ENCODE data around the gene DNER. TPM values are rescaled to one million over a fixed set of nuclear protein-coding genes. Genes with fewer than 3 reads are reported as not detected.

Gene DNER
- polyA plus RNA-seq, 3 donors, result 0.12 to 0.20 (median 0.16) TPM

GRCh38 chr2:229732897-229733296 is 18.5 kb upstream of the DNER start:
- peaks cover 9 to 22% (median 13%) of the 10 kb centered on the region in 7 donors for H3K9me3 Mint-ChIP-seq
- peak overlapping the region in 1 of 7 donors; percentile 21 for H3K27ac Mint-ChIP-seq
- TF ChIP-seq CTCF (IDR thresholded peaks at IDR 0.05), result no peak
- H3K27ac ChIP-seq (ENCODE audit: low read depth in 1 of 2, low read length in 2 of 2), result no peak overlapping the region
- no peak overlapping the region for H3K4me3 Mint-ChIP-seq
- no peaks in the 10 kb centered on the region for H3K36me3 Mint-ChIP-seq
- H3K4me1 Mint-ChIP-seq, result no peaks in the 10 kb centered on the region
- WGBS (ENCODE audit: insufficient coverage), result 93% methylated on average over 5 of the region's 6 CpGs
- intact Hi-C loops (cut with micrococcal nuclease), result no loop called here
- no peak overlapping the region for H3K9ac ChIP-seq (ENCODE audit: insufficient read depth, low read length, poor library complexity, severe bottlenecking)
- no peaks in the 10 kb centered on the region for H3K27me3 ChIP-seq (ENCODE audit: control insufficient read depth in 2 of 2, insufficient read depth in 2 of 2, low read length in 2 of 2)
- peaks cover 3 to 8% (median 4%) of the 10 kb centered on the region in 3 donors for H3K27me3 Mint-ChIP-seq (ENCODE audit: low read depth in 3 of 3)
- no peaks in the 10 kb centered on the region for H3K36me3 ChIP-seq (replicated peaks in 1 of 2; ENCODE audit: control insufficient read depth in 1 of 2, insufficient read depth in 2 of 2, low read length in 2 of 2)
- H3K4me1 ChIP-seq (ENCODE audit: control insufficient read depth in 1 of 2, insufficient read depth in 2 of 2, low read length in 2 of 2), result no peaks in the 10 kb centered on the region
- H3K4me3 ChIP-seq (replicated peaks in 1 of 3; ENCODE audit: low read depth in 2 of 3, low read length in 3 of 3), result no peak overlapping the region
- H3K79me2 ChIP-seq (ENCODE audit: insufficient read depth, low read length), result no peaks in the 10 kb centered on the region
- no peaks in the 10 kb centered on the region for H4K20me1 ChIP-seq (ENCODE audit: insufficient read depth, low read length)
- peaks cover 16 to 18% of the 10 kb centered on the region in 2 donors for H3K9me3 ChIP-seq (replicated peaks in 1 of 2; ENCODE audit: control insufficient read depth in 1 of 2, insufficient read depth in 1 of 2, low read length in 2 of 2)
- H3K4me2 ChIP-seq (replicated peaks; ENCODE audit: extremely low read depth, low read length, poor library complexity, severe bottlenecking), result no peak overlapping the region
- H2AFZ ChIP-seq (ENCODE audit: insufficient read depth, low read depth, low read length, poor library complexity, severe bottlenecking), result no peak overlapping the region
- no peak for DNase-seq

GRCh38 chr2:229731916-229732315 is 17.6 kb upstream of the DNER start:
- no peaks in the 10 kb centered on the region for H3K79me2 ChIP-seq (ENCODE audit: insufficient read depth, low read length)
- TF ChIP-seq CTCF (IDR thresholded peaks at IDR 0.05), result no peak
- H2AFZ ChIP-seq (ENCODE audit: insufficient read depth, low read depth, low read length, poor library complexity, severe bottlenecking), result no peak overlapping the region
- no peaks in the 10 kb centered on the region for H3K36me3 ChIP-seq (replicated peaks in 1 of 2; ENCODE audit: control insufficient read depth in 1 of 2, insufficient read depth in 2 of 2, low read length in 2 of 2)
- no peaks in the 10 kb centered on the region for H3K4me1 ChIP-seq (ENCODE audit: control insufficient read depth in 1 of 2, insufficient read depth in 2 of 2, low read length in 2 of 2)
- Mint-ChIP-seq H3K36me3 (no peaks in the 10 kb centered on the region), H3K4me3 (no peak overlapping the region), H3K27ac (no peak overlapping the region), H3K4me1 (no peaks in the 10 kb centered on the region), H3K27me3 (ENCODE audit: low read depth in 3 of 3) (peaks cover 3 to 8% (median 3%) of the 10 kb centered on the region in 3 donors), H3K9me3 (peaks cover 3 to 15% (median 5%) of the 10 kb centered on the region in 7 donors)
- H3K9me3 ChIP-seq (replicated peaks in 1 of 2; ENCODE audit: control insufficient read depth in 1 of 2, insufficient read depth in 1 of 2, low read length in 2 of 2), result peaks cover 8 to 16% of the 10 kb centered on the region in 2 donors
- no peak overlapping the region for H3K9ac ChIP-seq (ENCODE audit: insufficient read depth, low read length, poor library complexity, severe bottlenecking)
- H3K4me3 ChIP-seq (replicated peaks in 1 of 3; ENCODE audit: low read depth in 2 of 3, low read length in 3 of 3), result no peak overlapping the region
- H3K27me3 ChIP-seq (ENCODE audit: control insufficient read depth in 2 of 2, insufficient read depth in 2 of 2, low read length in 2 of 2), result no peaks in the 10 kb centered on the region
- 76% methylated on average over 4 of the region's 4 CpGs for whole genome bisulfite sequencing (ENCODE audit: insufficient coverage)
- H3K27ac ChIP-seq (ENCODE audit: low read depth in 1 of 2, low read length in 2 of 2), result no peak overlapping the region
- no peak overlapping the region for H3K4me2 ChIP-seq (replicated peaks; ENCODE audit: extremely low read depth, low read length, poor library complexity, severe bottlenecking)
- intact Hi-C loops (cut with micrococcal nuclease), result no loop called here
- DNase-seq, result no peak
- no peaks in the 10 kb centered on the region for H4K20me1 ChIP-seq (ENCODE audit: insufficient read depth, low read length)
